Measurements from ENCODE around the gene ACAD8. TPM values are rescaled to one million over a fixed set of nuclear protein-coding genes. Genes with fewer than 3 reads are reported as not detected.
A peak's percentile ranks its signal among the peaks of the same experiment; 100 is the strongest.

The ACAD8 gene
- total RNA-seq, 4 donors from 2014 or later, result 26.0 to 35.1 (median 30.1) TPM

GRCh38 chr11:134260983-134261382 lies 7.6 kb downstream of the ACAD8 start:
- H3K27ac ChIP-seq, result no peak overlapping the region
- no peak overlapping the region for H3K4me3 ChIP-seq
- no peak for DNase-seq (ENCODE audit: low spot score in 2 of 2)
- peaks cover 0 to 6% (median 0%) of the 10 kb centered on the region in 4 donors for H3K4me1 ChIP-seq
- TF ChIP-seq CTCF (IDR thresholded peaks at IDR 0.05) (no peak), POLR2A (IDR thresholded peaks at IDR 0.05) (no peak)
- H3K9me3 ChIP-seq, result no peaks in the 10 kb centered on the region
- H3K27me3 ChIP-seq, result no peaks in the 10 kb centered on the region
- H3K36me3 ChIP-seq, result peaks cover 0 to 89% (median 5%) of the 10 kb centered on the region in 3 donors
- WGBS, 2 donors, result 94 to 96% methylated on average over 11 to 16 of the region's 16 CpGs

GRCh38 chr11:134261626-134262488 lies 8.5 kb downstream of the ACAD8 start:
- Histone ChIP-seq H3K36me3 (peaks cover 0 to 81% (median 5%) of the 10 kb centered on the region in 3 donors), H3K27ac (no peak overlapping the region), H3K4me1 (peaks cover 0 to 6% (median 0%) of the 10 kb centered on the region in 4 donors), H3K9me3 (no peaks in the 10 kb centered on the region), H3K27me3 (no peaks in the 10 kb centered on the region), H3K4me3 (no peak overlapping the region)
- TF ChIP-seq CTCF (IDR thresholded peaks at IDR 0.05) (peak in 2 of 5 experiments; percentile 12 to 14), POLR2A (IDR thresholded peaks at IDR 0.05) (no peak)
- no peak for DNase-seq (ENCODE audit: low spot score in 2 of 2)
- WGBS, 2 donors, result 87 to 88% methylated on average over 14 of the region's 14 CpGs

GRCh38 chr11:134264966-134265764 lies 11.8 kb downstream of the ACAD8 start:
- H3K36me3 ChIP-seq, result peaks cover 0 to 49% (median 0%) of the 10 kb centered on the region in 3 donors
- WGBS, 2 donors, result 87 to 92% methylated on average over 7 of the region's 7 CpGs
- TF ChIP-seq CTCF (IDR thresholded peaks at IDR 0.05), result no peak
- TF ChIP-seq POLR2A (IDR thresholded peaks at IDR 0.05), result no peak
- TF ChIP-seq EP300 (IDR thresholded peaks at IDR 0.05), result no peak
- DNase-seq (ENCODE audit: low spot score in 2 of 2), result no peak
- H3K4me1 ChIP-seq, result peaks cover 0 to 16% (median 0%) of the 10 kb centered on the region in 4 donors
- H3K27me3 ChIP-seq, result no peaks in the 10 kb centered on the region
- no peak overlapping the region for H3K27ac ChIP-seq
- H3K4me3 ChIP-seq, result no peak overlapping the region
- no peaks in the 10 kb centered on the region for H3K9me3 ChIP-seq

GRCh38 chr11:134266440-134266839 lies 13.1 kb downstream of the ACAD8 start:
- peaks cover 0 to 16% (median 0%) of the 10 kb centered on the region in 4 donors for H3K4me1 ChIP-seq
- TF ChIP-seq EP300 (IDR thresholded peaks at IDR 0.05) (no peak), CTCF (IDR thresholded peaks at IDR 0.05) (no peak), POLR2A (IDR thresholded peaks at IDR 0.05) (no peak)
- DNase-seq (ENCODE audit: low spot score in 2 of 2), result no peak
- H3K27me3 ChIP-seq, result peaks cover 0 to 9% of the 10 kb centered on the region in 2 donors
- no peak overlapping the region for H3K4me3 ChIP-seq
- H3K36me3 ChIP-seq, result peaks cover 0 to 36% (median 0%) of the 10 kb centered on the region in 3 donors
- 81 to 89% methylated on average over 5 of the region's 5 CpGs for WGBS, 2 donors
- H3K9me3 ChIP-seq, result no peaks in the 10 kb centered on the region
- no peak overlapping the region for H3K27ac ChIP-seq
